Fibroblast of peridontal ligament (primary cell): ENCODE data around the gene GATC.
"Not testable (repeated sequence)": the region's sequence is repeated elsewhere in the genome, so short reads cannot be mapped to it uniquely, and the experiment has no call there.

ENCODE experiments used
- DNase-seq: peaks from one replicate; pipeline ENCODE4 v3.0.0-alpha.2; 2010; ENCODE audit errors: extremely low read depth

The GATC gene

DNA sequence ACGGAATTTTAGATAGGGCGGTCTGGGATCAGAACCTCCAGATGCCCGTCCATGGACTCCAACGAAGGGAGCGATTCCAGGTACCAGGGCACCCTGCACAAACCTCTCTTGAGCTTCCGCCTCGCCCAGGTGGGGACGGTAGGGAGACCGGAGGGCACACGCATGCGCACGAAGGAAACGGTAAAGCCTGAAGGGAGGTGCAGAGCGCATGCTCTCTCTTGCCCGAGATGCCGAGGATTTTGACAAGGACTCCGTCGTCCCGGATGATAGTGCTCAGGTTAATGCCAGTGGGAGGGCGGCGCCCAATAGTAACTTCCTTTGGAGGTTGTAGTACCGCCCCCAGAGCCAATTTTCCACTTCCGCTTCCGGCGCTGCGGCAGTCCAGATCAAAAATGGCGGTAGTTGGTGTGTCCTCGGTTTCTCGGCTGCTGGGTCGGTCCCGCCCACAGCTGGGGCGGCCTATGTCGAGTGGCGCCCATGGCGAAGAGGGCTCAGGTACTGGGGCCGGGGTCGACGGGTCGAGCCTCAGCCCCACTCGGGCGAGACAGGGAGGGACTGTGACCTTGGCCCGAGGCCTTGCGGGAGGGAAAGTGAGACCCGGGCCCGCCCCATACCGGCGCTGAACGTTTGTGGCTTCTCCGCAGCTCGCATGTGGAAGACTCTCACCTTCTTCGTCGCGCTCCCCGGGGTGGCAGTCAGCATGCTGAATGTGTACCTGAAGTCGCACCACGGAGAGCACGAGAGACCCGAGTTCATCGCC is 8.3 kb upstream of the GATC start, which contains the start of gene COX6A1:
TSS of gene COX6A1 (plus strand) at position 379 of the 760 bp plus-strand sequence. CDS start at position 393, 14 bp downstream.
- DNase-seq: peak; percentile 97

- no peak for DNase-seq
These were observed 7.6 kb upstream of the GATC start for GRCh38 chr12:120438495-120439198.

DNA sequence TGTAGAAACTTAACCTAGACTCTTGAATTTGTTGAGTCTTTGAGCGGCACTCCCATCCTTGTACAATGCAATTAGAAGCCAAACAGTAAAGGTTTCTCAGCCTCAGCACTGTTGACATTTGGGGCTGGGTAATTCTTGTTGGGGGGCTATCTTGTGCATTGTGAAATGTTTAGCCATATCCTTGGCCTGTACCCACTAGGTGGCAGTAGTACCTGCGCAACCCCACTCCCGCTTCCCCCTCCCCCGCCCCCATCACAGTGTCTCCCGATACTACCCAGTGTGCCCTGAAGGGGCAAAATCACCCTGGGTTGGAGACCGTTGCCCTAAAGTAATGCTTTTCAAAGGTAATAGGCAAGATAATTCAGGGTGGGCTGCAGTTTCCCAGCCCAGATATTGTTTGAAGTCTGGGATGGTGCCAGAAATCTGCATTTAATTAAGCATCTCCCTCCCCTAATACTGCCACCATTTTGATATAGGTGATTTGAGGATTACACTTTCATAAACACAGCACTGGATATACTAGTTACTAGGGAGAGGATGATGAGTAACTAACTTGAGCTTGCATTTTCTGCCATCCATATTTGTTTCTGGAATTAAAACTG is 6.5 kb upstream of the GATC start:
- DNase-seq: peak; percentile 44

DNA sequence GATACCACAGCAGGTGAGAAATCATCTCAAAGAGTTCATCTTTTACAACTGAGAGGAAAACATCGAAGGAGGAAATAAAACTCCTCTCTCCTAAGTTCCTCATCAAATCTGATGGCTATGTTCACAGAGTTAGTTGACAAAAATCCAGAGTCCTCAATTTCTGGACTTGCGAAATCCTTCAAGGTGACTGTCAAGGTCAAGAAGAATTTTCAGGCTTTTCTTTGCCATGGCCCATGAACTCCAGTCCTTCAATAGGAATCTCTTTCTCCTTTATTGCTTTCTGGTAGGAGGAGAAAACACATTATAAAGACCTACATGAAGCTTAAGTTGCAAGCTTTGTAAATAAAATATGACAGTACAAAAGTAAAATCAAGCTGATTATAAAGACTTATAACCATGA is 1.6 kb upstream of the GATC start:
- no peak for DNase-seq

DNA sequence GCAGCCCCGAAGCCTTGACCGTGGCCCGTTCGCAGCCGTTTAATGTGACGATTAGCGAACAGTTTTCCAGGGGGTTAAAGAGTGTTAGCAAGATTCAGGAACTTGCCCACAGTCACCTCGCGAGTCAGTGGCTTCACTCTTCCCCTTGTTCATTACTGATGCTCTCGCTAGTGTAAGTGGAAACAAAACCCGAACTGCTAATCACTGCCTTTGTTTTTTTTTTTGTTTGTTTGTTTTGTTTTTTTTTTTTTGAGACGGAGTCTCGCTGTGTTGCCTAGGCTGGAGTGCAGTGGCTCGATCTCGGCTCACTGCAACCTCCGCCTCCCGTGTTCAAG is 567 bp downstream of the GATC start:
- not testable (repeated sequence) for DNase-seq

DNA sequence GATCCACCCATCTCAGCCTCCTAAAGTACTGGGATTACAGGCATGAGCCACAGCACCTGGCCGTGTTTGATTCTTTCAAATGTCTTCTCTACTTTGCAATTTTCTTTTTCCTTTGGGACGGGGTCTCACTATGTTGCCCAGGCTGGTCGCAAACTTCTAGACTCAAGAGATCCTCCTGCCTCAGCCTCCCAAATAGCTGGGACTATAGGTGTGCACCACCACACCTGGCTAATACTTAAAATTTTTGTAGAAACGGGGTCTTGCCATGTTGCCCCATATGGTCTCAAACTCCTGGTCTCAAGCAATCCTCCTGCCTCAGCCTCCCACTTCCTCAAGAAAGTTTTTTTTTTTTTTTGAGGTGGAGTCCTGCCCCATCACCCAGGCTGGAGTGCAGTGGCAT is 1.7 kb downstream of the GATC start:
- no peak for DNase-seq

DNA sequence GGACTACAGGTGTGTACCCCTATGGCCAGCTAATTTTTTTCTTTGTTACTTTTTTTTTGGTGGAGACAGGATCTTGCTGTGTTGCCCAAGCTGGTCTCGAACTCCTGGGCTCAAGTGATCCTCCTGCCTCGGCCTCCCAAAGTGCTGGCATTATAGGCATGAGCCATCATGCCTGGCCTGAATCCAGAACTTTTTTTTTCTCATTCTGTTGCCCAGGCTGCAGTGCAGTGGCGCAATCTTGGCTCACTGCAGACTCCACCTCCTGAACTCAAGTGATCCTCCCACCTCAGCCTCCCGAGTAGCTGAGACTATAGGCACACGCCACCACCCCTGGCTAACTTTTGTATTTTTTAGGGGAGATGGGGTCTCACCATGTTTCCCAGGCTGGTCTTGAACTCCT is 6.3 kb downstream of the GATC start:
- not testable (repeated sequence) for DNase-seq

- DNase-seq: no peak
These were observed 7.0 kb downstream of the GATC start for GRCh38 chr12:120453060-120453750.

DNA sequence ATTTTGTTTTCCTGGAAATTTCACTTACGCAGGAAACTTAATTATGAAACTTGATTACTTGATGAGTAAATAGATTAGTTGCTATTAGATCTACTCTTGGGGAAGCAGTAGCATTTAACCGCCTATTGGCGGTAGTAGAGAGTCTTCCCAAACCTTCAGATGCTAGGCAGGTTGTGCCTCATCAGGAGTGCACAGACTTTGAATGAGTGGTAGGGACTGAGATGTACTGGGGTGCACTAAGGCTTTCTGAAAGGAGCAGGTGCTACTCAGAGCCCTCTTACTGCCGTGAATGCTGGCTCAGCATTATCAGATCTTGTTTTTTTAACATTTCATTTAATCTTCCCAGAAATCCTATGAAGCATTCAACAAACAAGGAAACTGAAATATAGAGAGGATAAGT is 7.7 kb downstream of the GATC start:
- peak; percentile 21 for DNase-seq

GRCh38 chr12:120455302-120455701 is 9.1 kb downstream of the GATC start:
- DNase-seq: no peak

GRCh38 chr12:120457133-120457532 is 10.9 kb downstream of the GATC start:
- no peak for DNase-seq

- DNase-seq: no peak
These were observed 13.9 kb downstream of the GATC start for GRCh38 chr12:120460157-120460556.

- DNase-seq: no peak
These were observed 15.9 kb downstream of the GATC start for GRCh38 chr12:120462099-120462640.

GRCh38 chr12:120463712-120464111 is 17.5 kb downstream of the GATC start:
- no peak for DNase-seq

GRCh38 chr12:120465756-120466155 is 19.5 kb downstream of the GATC start:
- DNase-seq: no peak

- DNase-seq: peak; percentile 57
These were observed 20.5 kb downstream of the GATC start for GRCh38 chr12:120466560-120467315.

DNA sequence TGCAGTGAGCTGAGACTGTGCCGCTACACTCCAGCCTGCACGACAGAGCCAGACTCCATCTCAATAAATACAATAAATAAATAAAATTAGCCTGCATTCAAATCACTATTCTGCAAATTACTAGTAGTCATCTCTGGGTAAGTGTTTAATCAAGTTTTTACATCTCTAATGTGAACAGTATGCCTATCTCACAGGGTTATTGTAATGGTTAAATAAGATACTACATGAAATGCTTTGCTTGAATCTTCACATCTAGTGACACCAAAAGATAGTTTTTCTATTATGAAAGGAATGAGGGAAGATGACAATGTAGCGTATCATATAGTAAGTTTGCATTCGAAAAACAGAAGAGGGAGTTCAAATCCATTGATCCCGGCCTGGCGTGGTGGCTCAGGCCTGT is 21.2 kb downstream of the GATC start:
- no peak for DNase-seq

- DNase-seq: peak; percentile 69
These were observed 22.1 kb downstream of the GATC start for GRCh38 chr12:120468325-120468820.

DNA sequence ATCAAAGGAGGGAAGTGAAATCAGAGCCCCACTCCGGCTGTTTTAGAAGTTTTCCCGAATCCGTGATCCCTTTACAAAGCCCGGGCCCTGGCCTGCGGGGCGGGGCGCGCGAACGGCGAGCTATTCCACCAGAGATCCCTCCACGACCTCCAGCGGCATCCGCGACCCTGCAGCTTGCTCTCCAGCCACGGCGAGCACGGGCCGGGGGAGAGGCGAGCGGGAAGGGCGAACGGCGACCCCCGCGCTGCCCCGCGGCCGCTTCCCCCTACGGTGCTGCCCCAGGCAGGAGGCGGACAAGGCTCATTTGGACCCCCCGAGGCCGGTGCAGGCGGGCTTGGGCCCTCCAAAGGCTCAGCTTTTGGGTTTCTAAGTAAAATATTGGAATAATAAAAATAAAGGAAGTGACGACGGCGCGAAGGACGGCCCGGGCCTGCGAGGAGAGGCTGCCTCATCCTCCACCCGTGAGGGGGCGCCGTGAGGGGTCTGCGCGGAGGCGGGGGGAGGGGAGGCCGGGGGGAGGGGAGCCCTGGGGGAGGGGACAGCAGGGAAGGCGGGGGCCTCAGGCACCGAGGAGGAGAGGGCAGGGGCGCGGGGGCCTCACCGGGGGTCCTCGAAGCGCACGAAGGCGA is 22.7 kb downstream of the GATC start:
- DNase-seq: peak; percentile 23

DNA sequence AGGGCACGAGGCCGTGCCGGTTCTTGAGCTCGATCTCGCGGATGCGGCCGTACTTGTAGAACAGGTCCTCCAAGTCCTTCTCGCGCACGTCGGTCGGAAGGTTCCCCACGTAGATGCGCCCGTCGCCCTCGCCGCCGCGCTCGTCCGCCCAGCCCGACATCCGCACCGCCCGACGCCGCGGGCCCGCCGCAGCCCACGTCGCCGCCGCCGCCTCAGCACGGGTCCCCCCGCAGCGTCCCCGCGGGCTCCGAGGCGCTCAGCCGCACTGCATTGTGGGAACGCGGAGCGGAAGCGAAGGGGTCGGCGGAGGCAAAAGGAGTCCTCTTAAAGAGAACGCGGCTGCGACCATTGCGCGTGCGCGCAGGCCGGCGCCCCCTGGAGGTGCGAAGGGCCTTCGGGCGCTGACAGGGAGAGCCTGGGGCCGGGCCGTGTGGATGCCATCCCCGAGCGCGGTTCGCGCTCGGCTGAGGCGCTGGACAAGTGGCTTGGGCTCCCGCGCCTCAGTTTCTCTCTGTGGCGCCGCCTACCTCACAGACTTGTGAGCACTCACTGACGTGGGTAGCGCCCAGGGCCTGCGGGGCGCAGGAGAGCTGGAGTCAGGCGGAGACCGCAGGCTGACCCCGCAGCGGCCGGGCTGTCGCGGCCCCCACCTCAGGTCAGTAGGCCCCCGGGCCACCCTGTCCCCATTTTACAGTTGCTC is 23.4 kb downstream of the GATC start, which contains the start of gene SRSF9:
TSS of gene SRSF9 (minus strand) at position 299 of the 700 bp plus-strand sequence. CDS start at position 160, 139 bp downstream.
- DNase-seq: peak; percentile 97
